NT2/D1 (cell line): ENCODE data around the gene RRBP1.

ENCODE experiments used
- SUZ12 ChIP-seq: IDR thresholded peaks from 2 replicates; pipeline ENCODE4 v1.6.1; 2011; ENCODE audit not compliant: insufficient read length, insufficient read depth; ENCODE audit errors: extremely low read depth
- YY1 ChIP-seq: IDR thresholded peaks from 2 replicates; pipeline ENCODE4 v1.6.1; 2011; ENCODE audit not compliant: insufficient read length, insufficient read depth
- ZNF274 ChIP-seq: IDR thresholded peaks from 2 replicates; pipeline ENCODE4 v1.6.1; 2011; ENCODE audit warnings: mild to moderate bottlenecking, low read depth, low read length

DNA sequence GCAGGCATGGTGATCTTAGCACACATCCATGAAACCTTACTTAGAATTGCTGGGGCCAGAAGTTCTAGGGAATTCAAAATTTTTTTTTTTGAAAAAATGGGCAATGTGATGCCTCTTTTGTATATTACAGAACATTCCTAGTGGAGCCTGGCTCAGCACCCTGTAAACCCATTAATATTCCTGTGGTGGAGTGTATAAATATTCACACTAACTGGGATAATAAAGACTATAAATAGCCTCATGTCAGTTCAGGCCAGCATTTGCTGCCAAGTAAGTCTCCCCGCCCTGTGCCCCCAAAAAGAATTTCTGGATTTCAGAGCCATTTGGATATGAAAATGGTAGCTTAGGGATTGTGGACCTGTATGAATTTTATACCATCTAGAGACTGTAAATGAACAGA, 32.6 kb upstream of the RRBP1 start:
- no peak for TF ChIP-seq YY1
- no peak for TF ChIP-seq SUZ12
- no peak for TF ChIP-seq ZNF274
